LNCAP (cell line): Measurements from ENCODE around the gene MAST4.

ENCODE experiments used
- CTCF ChIP-seq: fragments of 450-650 bp; IDR thresholded peaks from 2 replicates; pipeline ENCODE4 v1.5.1; 2017; ENCODE audit warnings: mild to moderate bottlenecking

The MAST4 gene

GRCh38 chr5:67170767-67171166 is 574.6 kb downstream of the MAST4 start:
- no peak for TF ChIP-seq CTCF

GRCh38 chr5:67173959-67174358 is 577.8 kb downstream of the MAST4 start:
- TF ChIP-seq CTCF = no peak

GRCh38 chr5:67176936-67177335 is 580.7 kb downstream of the MAST4 start:
- TF ChIP-seq CTCF = no peak

GRCh38 chr5:67178085-67178484 is 581.9 kb downstream of the MAST4 start:
- TF ChIP-seq CTCF = no peak

- no peak for TF ChIP-seq CTCF
Measured at GRCh38 chr5:67178966-67179365, 582.8 kb downstream of the MAST4 start.

GRCh38 chr5:67179697-67180361 is 583.6 kb downstream of the MAST4 start:
- no peak for TF ChIP-seq CTCF

- TF ChIP-seq CTCF = no peak
Measured at GRCh38 chr5:67181648-67182221, 585.5 kb downstream of the MAST4 start.
